Measurements from ENCODE around the gene FGF6.

GRCh38 chr12:4450551-4451112 is 5.0 kb upstream of the FGF6 start:
- no peak for TF ChIP-seq CTCF (IDR thresholded peaks at IDR 0.05; ENCODE audit: low read depth, low read length)
- no peak for TF ChIP-seq EZH2phosphoT487 (IDR thresholded peaks at IDR 0.05; ENCODE audit: low read depth)
